Measurements from ENCODE around the gene PPP2R3A. TPM values are rescaled to one million over a fixed set of nuclear protein-coding genes. Genes with fewer than 3 reads are reported as not detected.

PPP2R3A gene
- total and polyA plus RNA-seq, 2 of the 4 experiments (the other 2 are of a cell fraction) = 11.3 to 37.3 TPM

DNA sequence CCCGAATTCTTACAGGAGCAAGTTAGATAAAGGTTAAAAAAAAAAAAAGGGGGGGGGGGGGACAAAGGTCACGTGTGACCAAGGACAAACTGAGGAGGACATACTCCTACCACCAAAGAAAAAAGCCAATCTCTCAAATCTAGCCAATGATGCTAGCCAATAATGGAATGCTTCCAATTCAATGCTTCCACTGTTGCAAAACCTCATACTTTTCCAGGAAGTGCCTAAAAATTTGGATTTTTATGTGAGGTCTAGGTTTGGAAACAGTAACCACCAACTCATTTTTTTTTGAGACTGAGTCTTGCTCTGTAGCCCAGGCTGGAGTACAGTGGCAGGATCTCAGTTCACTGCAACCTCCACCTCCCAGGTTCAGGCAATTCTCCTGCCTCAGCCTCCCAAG, 219.2 kb downstream of the PPP2R3A start:
- Histone ChIP-seq H2AK9ac (replicated peaks; ENCODE audit: low read depth, low read length, poor library complexity) (no peak overlapping the region), H3K9me3 (ENCODE audit: control insufficient read depth, insufficient read depth, low read length) (no peaks in the 10 kb centered on the region), H2AFZ (replicated peaks; ENCODE audit: low read length, poor library complexity) (no peak overlapping the region), H2BK15ac (ENCODE audit: low read depth, low read length) (no peak overlapping the region), H3K36me3 (ENCODE audit: control insufficient read depth, insufficient read depth, low read length) (no peaks in the 10 kb centered on the region), H4K5ac (ENCODE audit: low read depth, low read length) (no peak overlapping the region), H3K27me3 (ENCODE audit: control insufficient read depth, insufficient read depth, low read length) (no peaks in the 10 kb centered on the region), H3K4me1 (ENCODE audit: control insufficient read depth, insufficient read depth, low read length) (peaks cover 13% of the 10 kb centered on the region), H3K9me1 (ENCODE audit: insufficient read depth, low read length) (peaks cover 17% of the 10 kb centered on the region), H3K23ac (ENCODE audit: low read depth, low read length) (no peak overlapping the region), H3K4me3 (ENCODE audit: insufficient read depth, low read depth, low read length) (no peak overlapping the region), H3K4me2 (ENCODE audit: low read depth, low read length) (no peak overlapping the region), H3K27ac (ENCODE audit: insufficient read depth, low read length) (no peak overlapping the region), H3K56ac (ENCODE audit: extremely low read depth, insufficient read depth, low read length) (no peak overlapping the region), H3K14ac (replicated peaks; ENCODE audit: low read depth, low read length) (no peak overlapping the region), H2AK5ac (ENCODE audit: low read depth, low read length) (no peak overlapping the region), H4K91ac (ENCODE audit: insufficient read depth, low read depth, low read length) (no peak overlapping the region), H2BK5ac (ENCODE audit: low read depth, low read length, poor library complexity, severe bottlenecking) (no peak overlapping the region), H3K18ac (ENCODE audit: low read depth, low read length) (no peak overlapping the region), H4K20me1 (ENCODE audit: insufficient read depth, low read length) (peaks cover 95% of the 10 kb centered on the region), H2BK20ac (ENCODE audit: low read depth, low read length) (no peak overlapping the region), H3K9ac (ENCODE audit: low read depth, low read length) (no peak overlapping the region), H4K8ac (ENCODE audit: low read depth in 2 of 2, low read length in 2 of 2) (no peak overlapping the region), H3K4ac (ENCODE audit: low read depth, low read length) (no peak overlapping the region), H3K79me1 (ENCODE audit: low read depth in 1 of 2, low read length in 2 of 2) (peaks cover 0 to 15% of the 10 kb centered on the region in 2 experiments; a peak in 1 of 4 replicates), H2BK120ac (ENCODE audit: low read depth, low read length) (no peak overlapping the region)
- in situ Hi-C loops (cut with MboI; ENCODE audit: low sequenced_read_pairs) = no loop called here
- DNase-seq (no peak), ATAC-seq (ENCODE audit: low read depth) (no peak)
- no CpG with 5 or more reads among the region's 2 CpGs for WGBS, 2 experiments (ENCODE audit: extremely low coverage in 2 of 2, insufficient read length in 1 of 2)
- CTCF ChIA-PET = interaction anchor here (1.3 kb wide), 1 partner anchor 13 kb away, joined by 3 read pairs; no protein-coding TSS in a partner anchor
- no peak for TF ChIP-seq FOS (IDR thresholded peaks at IDR 0.05; ENCODE audit: low read depth, low read length)
- no peak for TF ChIP-seq BHLHE40 (IDR thresholded peaks at IDR 0.05; ENCODE audit: low read depth, low read length)
- TF ChIP-seq NFE2L2 (IDR thresholded peaks at IDR 0.05; ENCODE audit: low read depth, low read length) = no peak
- no peak for TF ChIP-seq MXI1 (IDR thresholded peaks at IDR 0.05; ENCODE audit: borderline replicate concordance, low read depth, low read length)
- TF ChIP-seq CHD1 (IDR thresholded peaks at IDR 0.05; ENCODE audit: low read depth, low read length) = no peak
- TF ChIP-seq RCOR1 (IDR thresholded peaks at IDR 0.05; ENCODE audit: insufficient replicate concordance, low read length) = no peak
- no peak for TF ChIP-seq CEBPB (IDR thresholded peaks at IDR 0.05; ENCODE audit: low read depth, low read length)
- no peak for TF ChIP-seq POLR2A (IDR thresholded peaks at IDR 0.05; ENCODE audit: low read depth, low read length)
- TF ChIP-seq MAZ (IDR thresholded peaks at IDR 0.05; ENCODE audit: borderline replicate concordance, low read depth, low read length) = no peak
- TF ChIP-seq, protein P1, sequence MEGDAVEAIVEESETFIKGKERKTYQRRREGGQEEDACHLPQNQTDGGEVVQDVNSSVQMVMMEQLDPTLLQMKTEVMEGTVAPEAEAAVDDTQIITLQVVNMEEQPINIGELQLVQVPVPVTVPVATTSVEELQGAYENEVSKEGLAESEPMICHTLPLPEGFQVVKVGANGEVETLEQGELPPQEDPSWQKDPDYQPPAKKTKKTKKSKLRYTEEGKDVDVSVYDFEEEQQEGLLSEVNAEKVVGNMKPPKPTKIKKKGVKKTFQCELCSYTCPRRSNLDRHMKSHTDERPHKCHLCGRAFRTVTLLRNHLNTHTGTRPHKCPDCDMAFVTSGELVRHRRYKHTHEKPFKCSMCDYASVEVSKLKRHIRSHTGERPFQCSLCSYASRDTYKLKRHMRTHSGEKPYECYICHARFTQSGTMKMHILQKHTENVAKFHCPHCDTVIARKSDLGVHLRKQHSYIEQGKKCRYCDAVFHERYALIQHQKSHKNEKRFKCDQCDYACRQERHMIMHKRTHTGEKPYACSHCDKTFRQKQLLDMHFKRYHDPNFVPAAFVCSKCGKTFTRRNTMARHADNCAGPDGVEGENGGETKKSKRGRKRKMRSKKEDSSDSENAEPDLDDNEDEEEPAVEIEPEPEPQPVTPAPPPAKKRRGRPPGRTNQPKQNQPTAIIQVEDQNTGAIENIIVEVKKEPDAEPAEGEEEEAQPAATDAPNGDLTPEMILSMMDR (conservative IDR thresholded peaks at IDR 0.05; ENCODE audit: low read depth, low read length) = no peak
- TF ChIP-seq RAD21 (IDR thresholded peaks at IDR 0.05; ENCODE audit: low read length) = no peak
- TF ChIP-seq RFX5 (IDR thresholded peaks at IDR 0.05; ENCODE audit: low read depth, low read length) = no peak
- no peak for TF ChIP-seq SMC3 (IDR thresholded peaks at IDR 0.05; ENCODE audit: low read depth, low read length)
- TF ChIP-seq, protein P2, sequence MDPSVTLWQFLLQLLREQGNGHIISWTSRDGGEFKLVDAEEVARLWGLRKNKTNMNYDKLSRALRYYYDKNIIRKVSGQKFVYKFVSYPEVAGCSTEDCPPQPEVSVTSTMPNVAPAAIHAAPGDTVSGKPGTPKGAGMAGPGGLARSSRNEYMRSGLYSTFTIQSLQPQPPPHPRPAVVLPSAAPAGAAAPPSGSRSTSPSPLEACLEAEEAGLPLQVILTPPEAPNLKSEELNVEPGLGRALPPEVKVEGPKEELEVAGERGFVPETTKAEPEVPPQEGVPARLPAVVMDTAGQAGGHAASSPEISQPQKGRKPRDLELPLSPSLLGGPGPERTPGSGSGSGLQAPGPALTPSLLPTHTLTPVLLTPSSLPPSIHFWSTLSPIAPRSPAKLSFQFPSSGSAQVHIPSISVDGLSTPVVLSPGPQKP (IDR thresholded peaks at IDR 0.05; ENCODE audit: borderline replicate concordance, low read depth, low read length) = no peak
- no peak for TF ChIP-seq MAFK (IDR thresholded peaks at IDR 0.05; ENCODE audit: low read depth, low read length)
- TF ChIP-seq, protein P3, sequence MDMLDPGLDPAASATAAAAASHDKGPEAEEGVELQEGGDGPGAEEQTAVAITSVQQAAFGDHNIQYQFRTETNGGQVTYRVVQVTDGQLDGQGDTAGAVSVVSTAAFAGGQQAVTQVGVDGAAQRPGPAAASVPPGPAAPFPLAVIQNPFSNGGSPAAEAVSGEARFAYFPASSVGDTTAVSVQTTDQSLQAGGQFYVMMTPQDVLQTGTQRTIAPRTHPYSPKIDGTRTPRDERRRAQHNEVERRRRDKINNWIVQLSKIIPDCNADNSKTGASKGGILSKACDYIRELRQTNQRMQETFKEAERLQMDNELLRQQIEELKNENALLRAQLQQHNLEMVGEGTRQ (IDR thresholded peaks at IDR 0.05; ENCODE audit: low read depth, low read length) = no peak
- POLR2A ChIA-PET (ENCODE audit: unreplicated experiment) = interaction anchor here (0.6 kb wide), 1 partner anchor 10 kb away, joined by 3 read pairs; no protein-coding TSS in a partner anchor
- no TSS peak for BruUV-seq (replicated peaks)
- dilution Hi-C loops (cut with HindIII; ENCODE audit: low sequenced_read_pairs, unreplicated experiment) = no loop called here
- intact Hi-C loops (cut with micrococcal nuclease) = no loop called here
